Psoas muscle (tissue), 8 donors: Measurements from ENCODE around the gene TOR3A. TPM values are rescaled to one million over a fixed set of nuclear protein-coding genes. Genes with fewer than 3 reads are reported as not detected.
A peak's percentile ranks its signal among the peaks of the same experiment; 100 is the strongest.

Source experiments
- ATAC-seq, 4 donors: fragments of 200-7000 bp; cut with Tn5 transposase; one replicate each; pipeline ENCODE4 v1.9.1; 2020; ENCODE audit warnings: moderate library complexity in 3 of 4, mild to moderate bottlenecking in 2 of 4
- DNase-seq, 2 donors: peaks; one replicate each; pipeline ENCODE4 v3.0.0-alpha.2; 2020
- H3K27ac ChIP-seq: fragments of 200-600 bp; one replicate; pipeline ENCODE4 v1.8.0; 2022
- H3K27me3 ChIP-seq, 3 donors: fragments of 200-600 bp in 1 of 3; one replicate each; pipeline versions ENCODE4 v1.6.1 to v1.8.0; 2013 to 2022; ENCODE audit warnings: low read length in 2 of 3, mild to moderate bottlenecking in 2 of 3, moderate library complexity in 1 of 3; ENCODE audit not compliant: insufficient read depth in 3 of 3
- H3K36me3 ChIP-seq, 2 donors: fragments of 200-600 bp in 1 of 2; one replicate each; pipeline versions ENCODE4 v1.6.1 to v1.8.0; 2013 to 2022; ENCODE audit warnings: low read depth in 1 of 2, mild to moderate bottlenecking in 1 of 2, moderate library complexity in 1 of 2; ENCODE audit not compliant: insufficient read depth in 1 of 2
- H3K4me1 ChIP-seq: fragments of 200-600 bp; one replicate; pipeline ENCODE4 v1.8.0; 2022
- H3K4me3 ChIP-seq: fragments of 200-600 bp; one replicate; pipeline ENCODE4 v1.8.0; 2022; ENCODE audit warnings: mild to moderate bottlenecking
- H3K9me3 ChIP-seq: fragments of 200-600 bp; one replicate; pipeline ENCODE4 v1.8.0; 2022
- CTCF ChIP-seq: fragments of 200-600 bp; IDR thresholded peaks from one replicate; pipeline ENCODE4 v1.8.0; 2022; ENCODE audit warnings: antibody characterized with exemption
- WGBS, 3 donors: extraction: QIAGEN DNeasy Blood & Tissue Kit; methylation state at CpG; one replicate each; pipeline versions ENCODE4 v1.1.6 to v1.1.7; 2013; 5-methylcytosine and 5-hydroxymethylcytosine counted together
- intact Hi-C, 2 donors: fragments of 100-400 bp; cut with DNase I; formaldehyde crosslinking; loops; one replicate each; pipeline versions ENCODE4 v1.11.0 to v1.14.2; 2022
- long read RNA-seq, 2 donors: library from polyadenylated mRNA; unstranded; transcript quantifications; one replicate each; pipeline ENCODE4 v2.0.0, GENCODE V29; 2021
- polyA plus RNA-seq, 3 donors: library from polyadenylated mRNA; stranded (reverse); fragments of 200-250 nt; gene quantifications; one replicate each; pipeline ENCODE4 v1.2.3, GENCODE V29; 2013
- total RNA-seq, 4 donors: library from RNA; stranded (reverse); fragmentation: NEBNext Ultra II Directional in 2 of 4; extraction: Animal tissue kit (Norgen Biotek cat#: 25700) in 2 of 4; gene quantifications; one replicate each; pipeline versions ENCODE4 v1.2.1 to v1.2.4, GENCODE V29; 2021 to 2023
- donor health status: healthy with polysubstance abuse.
- donor health status: DM: no; HTN: no; CAD: no; lungs with moderate emphysema.
- donor health status: Bipolar disorder and iron deficiency.
- donor health status: healthy.
- donor health status: DM: yes; HTN: yes; CAD: no.
- donor health status: DM: no; HTN: no; CAD: no.
- donor health status: DM: no; HTN: no; CAD: no.
- donor health status: DM: yes; HTN: yes; CAD: no.

The TOR3A gene, protein sequence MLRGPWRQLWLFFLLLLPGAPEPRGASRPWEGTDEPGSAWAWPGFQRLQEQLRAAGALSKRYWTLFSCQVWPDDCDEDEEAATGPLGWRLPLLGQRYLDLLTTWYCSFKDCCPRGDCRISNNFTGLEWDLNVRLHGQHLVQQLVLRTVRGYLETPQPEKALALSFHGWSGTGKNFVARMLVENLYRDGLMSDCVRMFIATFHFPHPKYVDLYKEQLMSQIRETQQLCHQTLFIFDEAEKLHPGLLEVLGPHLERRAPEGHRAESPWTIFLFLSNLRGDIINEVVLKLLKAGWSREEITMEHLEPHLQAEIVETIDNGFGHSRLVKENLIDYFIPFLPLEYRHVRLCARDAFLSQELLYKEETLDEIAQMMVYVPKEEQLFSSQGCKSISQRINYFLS
- total RNA-seq, result 10 to 100 TPM; 16.5 to 36.0 (median 24.9) TPM
- 10 to 100 TPM; 13.5 to 23.4 (median 16.2) TPM for polyA plus RNA-seq
- long read RNA-seq, donor 1, transcript TOR3A-203 (6 exons, 2,724 nt), result major isoform, 65 of 80 reads
- long read RNA-seq, donor 1, partial matches to known transcripts, result 7 of 80 reads
- long read RNA-seq, donor 1, other reads (novel, unspliced or antisense), result 8 of 80 reads
- long read RNA-seq, donor 2, transcript TOR3A-203 (6 exons, 2,724 nt), result major isoform, 107 of 135 reads
- long read RNA-seq, donor 2, partial matches to known transcripts, result 16 of 135 reads
- long read RNA-seq, donor 2, other reads (novel, unspliced or antisense), result 12 of 135 reads

GRCh38 chr1:179081687-179082332, at the start of gene TOR3A:
Gene TOR3A, plus strand, starts transcription at chr1:179082070. Its CDS starts 59 bp downstream, at chr1:179082129.
- Histone ChIP-seq H3K4me1 (peaks cover 20% of the 10 kb centered on the region), H3K27ac (peak within 1 kb of the TSS; percentile 97), H3K36me3 (peaks cover 0 to 27% of the 10 kb centered on the region in 2 donors), H3K27me3 (no peaks in the 10 kb centered on the region), H3K9me3 (no peaks in the 10 kb centered on the region), H3K4me3 (peak within 1 kb of the TSS; percentile 93)
- ATAC-seq (peak; percentile 94 to 96 (median 94)), DNase-seq (peak; percentile 94 to 97)
- intact Hi-C loops, result no loop called here
- TF ChIP-seq CTCF, result no peak
- WGBS, 3 donors, result 0 to 1% (median 0%) methylated on average over 30 to 51 of the region's 51 CpGs

DNA sequence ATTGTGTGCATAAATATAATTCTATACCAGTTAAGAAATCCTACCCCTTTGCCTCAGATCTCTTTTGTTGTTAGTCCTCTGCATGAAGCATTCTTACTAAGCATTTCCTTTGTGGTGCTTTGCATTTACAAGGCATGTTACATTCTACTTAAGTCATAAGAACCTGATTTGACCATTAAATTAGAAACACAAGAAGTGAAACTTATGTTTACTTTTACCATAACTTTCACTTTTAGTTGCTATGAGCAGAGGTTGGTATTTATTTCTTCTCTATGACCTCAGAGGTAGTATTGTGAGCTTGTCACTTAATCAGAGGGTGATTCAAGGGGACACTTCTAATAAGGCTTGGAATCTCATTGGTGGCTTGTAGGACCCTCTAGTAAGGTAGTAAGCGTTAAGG, 47.1 kb upstream of the TOR3A start:
- Histone ChIP-seq H3K36me3 (no peaks in the 10 kb centered on the region), H3K9me3 (no peaks in the 10 kb centered on the region), H3K27ac (peak overlapping the region; percentile 9), H3K4me1 (peaks cover 67% of the 10 kb centered on the region), H3K27me3 (no peaks in the 10 kb centered on the region), H3K4me3 (no peak overlapping the region)
- intact Hi-C loops, result loop anchor here in 1 of 2 donors (5.0 kb wide), 2 partner anchors 43 to 158 kb away; no protein-coding TSS in a partner anchor
- TF ChIP-seq CTCF, result no peak
- DNase-seq (no peak), ATAC-seq (peak in 1 of 4 donors; percentile 31)
- 48 to 63% (median 58%) methylated on average over 1 of the region's 1 CpG for WGBS, 3 donors

GRCh38 chr1:179036844-179037465, 44.9 kb upstream of the TOR3A start:
- no peak overlapping the region for H3K4me3 ChIP-seq
- peak in 1 of 4 donors; percentile 73 for ATAC-seq
- WGBS, 3 donors, result 73 to 86% (median 78%) methylated on average over 2 of the region's 2 CpGs

More at GRCh38 chr1:179036844-179037465, 44.9 kb upstream of the TOR3A start:
- peaks cover 45% of the 10 kb centered on the region for H3K4me1 ChIP-seq
- DNase-seq, result no peak
- no peaks in the 10 kb centered on the region for H3K9me3 ChIP-seq
- no peaks in the 10 kb centered on the region for H3K27me3 ChIP-seq
- H3K36me3 ChIP-seq, result no peaks in the 10 kb centered on the region
- no peak overlapping the region for H3K27ac ChIP-seq
- intact Hi-C loops, result loop anchor here in 1 of 2 donors (5.0 kb wide), 1 partner anchor 40 kb away; no protein-coding TSS in a partner anchor
- TF ChIP-seq CTCF, result no peak
